Cerebellar cortex (tissue), 1 donor: ENCODE measurements around the gene CD300H.
"Not testable (repeated sequence)": the region's sequence is repeated elsewhere in the genome, so short reads cannot be mapped to it uniquely, and the experiment has no call there.

ENCODE experiments used
- DNase-seq: peaks from one replicate; pipeline ENCODE4 v3.0.0-alpha.2; 2015; ENCODE audit warnings: low spot score

CD300H gene

DNA sequence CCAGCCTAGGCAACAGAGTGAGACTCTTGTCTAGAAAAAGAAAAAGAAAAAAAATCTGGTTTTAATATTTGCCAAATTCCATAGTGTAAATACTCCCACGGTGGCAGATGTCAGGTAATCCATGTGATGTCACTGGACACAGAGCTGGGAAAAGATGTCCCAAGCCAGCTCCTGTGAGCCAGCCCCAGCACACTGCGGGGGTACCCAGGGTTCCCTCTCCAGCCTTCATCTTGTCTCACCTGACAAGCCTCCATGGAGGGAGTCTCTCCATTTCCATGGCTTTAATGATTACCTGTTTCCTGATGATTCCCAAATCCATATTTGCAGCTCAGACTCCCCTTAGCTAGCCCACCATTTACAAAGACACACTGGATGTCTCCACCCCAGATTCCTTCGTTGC, 40.6 kb downstream of the CD300H start:
- DNase-seq = no peak

DNA sequence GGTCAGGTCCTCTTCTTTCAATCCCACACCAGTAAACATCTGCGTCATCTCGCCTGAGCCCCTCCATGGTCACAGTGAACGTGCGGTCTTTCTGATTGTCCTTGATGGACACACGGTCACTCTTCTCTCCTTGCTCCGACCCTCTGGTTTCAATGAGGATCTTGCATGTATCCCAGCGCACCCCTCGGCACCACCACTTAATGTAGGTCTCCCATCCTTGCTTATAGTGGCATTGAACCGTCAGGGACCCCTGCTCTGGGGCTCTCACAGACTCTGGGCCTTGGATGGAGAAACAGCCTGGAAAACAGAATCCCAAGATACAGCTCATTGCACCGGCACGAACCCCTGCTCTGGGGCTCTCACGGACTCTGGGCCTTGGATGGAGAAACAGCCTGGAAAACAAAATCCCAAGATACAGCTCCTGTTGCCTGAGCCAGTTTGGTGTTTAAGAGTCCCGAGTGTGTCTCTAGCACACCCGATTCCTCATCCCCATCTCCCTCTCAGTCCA, 41.5 kb downstream of the CD300H start:
- no peak for DNase-seq

DNA sequence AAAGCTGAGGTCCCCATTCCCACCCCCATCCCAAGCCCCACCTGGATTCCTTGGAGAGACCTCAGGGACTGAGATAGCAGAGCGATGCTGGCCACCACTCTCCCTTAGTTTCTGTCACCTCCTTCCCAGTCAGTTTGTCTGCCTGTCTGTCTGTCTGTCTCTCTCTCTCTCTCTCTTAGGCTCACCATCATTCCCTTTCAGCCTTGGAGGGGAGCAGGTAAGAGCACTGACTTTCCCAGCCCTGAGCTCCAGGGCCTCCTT, 41.9 kb downstream of the CD300H start:
- no peak for DNase-seq

DNA sequence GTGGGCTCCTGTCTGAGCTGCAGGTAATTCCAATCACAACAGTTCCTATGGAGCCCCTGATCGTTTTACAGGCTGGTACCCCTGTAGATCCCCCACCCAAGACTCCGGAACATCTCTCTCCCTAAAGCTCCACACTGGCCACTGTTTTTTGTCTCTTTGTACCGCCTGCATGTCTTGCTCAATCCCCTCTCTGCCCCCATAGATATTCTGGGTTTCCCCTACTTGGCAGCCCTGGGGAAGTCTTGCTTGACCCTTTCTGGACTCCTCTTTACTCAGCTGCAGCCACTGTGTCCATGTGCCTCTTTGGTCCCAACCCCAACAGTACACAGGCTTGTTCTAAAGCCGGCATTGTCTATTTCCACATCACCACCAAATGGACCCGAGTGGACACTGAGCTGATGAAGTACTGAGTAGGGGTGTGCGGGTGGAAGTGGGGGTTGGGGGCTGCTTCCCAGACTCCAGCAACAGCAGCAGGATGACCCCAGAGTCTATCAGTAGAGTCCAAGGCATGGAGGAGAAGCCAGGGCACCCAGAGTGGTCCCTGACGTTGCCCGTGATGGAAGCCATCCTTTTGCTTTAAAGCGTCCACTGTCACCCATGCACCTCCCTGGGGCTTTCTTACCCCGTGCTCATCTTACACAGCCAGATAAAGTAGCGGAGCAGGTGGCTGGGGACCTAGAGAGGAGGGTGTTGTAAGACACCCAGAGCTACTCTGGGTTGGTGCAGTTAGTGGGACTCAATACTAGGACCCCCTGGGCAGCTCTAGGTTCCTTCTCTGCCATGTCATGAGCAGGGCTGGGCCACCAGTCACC, 42.5 kb downstream of the CD300H start:
- no peak for DNase-seq

DNA sequence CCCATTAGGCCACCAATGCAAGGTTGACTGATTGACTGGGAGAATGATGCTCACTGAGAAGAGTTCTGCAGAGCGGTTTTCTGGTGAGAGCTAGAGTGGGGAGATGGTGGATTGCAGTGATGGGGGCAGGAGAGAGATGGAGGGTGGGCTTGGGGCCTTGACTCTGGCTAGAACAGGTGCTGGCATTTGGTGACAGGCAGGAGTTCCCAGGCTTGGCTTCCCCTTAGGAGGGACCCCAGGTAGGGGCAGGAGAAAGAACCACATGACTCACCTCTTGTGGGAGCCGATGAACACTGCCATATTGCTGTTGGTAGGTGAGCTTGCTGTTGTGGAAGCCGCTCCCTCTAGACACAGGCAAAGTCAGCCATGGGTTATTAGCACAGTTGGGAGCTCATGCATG, 44.0 kb downstream of the CD300H start:
- DNase-seq = no peak

DNA sequence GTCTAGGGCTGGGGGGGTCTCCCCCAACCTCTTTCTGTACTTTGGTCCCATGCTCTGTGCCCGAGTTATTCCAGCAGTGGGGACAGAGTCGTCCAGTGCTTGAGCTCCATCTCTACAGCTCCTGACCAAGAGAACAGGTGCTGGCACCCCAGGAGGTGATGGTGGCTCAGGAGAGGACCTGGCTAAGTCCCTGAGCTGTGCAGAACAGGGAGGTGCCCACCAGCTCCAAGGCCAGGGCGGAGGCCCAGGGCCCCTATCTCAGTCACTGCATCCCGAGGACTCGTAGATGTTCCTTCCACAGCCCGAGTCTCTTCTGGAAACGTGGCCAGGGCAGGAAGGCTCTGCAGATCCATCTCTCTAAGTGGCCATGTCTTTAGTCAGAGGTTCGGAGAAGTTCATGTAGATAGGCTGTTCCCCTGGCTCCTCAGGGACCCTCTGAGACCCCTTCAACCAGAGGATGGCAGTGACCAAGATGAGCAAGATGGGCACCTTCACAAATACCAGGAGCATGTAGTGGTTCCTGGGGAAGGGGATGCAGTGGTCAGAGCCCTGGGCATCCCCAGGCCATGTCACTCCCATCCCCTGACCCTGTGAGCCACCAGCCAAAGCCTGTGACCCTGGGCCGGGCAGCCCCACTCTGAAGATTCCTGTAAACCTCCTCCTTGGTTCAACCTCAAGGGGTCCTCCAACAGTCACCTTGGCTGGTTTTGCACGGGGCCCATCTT, 44.8 kb downstream of the CD300H start:
- no peak for DNase-seq

DNA sequence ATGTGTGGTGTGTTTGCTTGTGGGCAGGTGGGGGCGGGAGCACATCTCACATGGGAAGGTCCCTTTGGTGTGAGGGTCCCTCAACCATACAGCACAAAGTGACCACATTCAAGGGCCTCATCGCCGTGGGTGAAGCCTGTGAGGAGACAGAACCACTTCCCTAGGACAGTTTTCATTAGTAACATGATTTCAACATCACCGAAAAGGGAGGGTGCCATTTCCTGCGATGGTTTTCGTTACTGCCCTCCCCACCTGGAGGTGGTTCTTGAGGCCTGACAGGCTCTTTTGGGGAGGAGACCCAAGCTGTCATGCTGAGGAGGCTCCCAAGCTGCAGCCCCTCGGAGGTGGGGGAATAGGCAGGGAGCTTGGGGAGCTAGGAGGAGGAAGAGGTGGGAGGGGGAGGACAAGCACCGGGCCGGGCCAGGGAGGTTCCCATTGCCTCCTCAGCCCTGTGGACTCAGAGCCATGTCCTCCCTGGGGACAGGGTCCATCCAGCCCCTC, 45.6 kb downstream of the CD300H start:
- no peak for DNase-seq

DNA sequence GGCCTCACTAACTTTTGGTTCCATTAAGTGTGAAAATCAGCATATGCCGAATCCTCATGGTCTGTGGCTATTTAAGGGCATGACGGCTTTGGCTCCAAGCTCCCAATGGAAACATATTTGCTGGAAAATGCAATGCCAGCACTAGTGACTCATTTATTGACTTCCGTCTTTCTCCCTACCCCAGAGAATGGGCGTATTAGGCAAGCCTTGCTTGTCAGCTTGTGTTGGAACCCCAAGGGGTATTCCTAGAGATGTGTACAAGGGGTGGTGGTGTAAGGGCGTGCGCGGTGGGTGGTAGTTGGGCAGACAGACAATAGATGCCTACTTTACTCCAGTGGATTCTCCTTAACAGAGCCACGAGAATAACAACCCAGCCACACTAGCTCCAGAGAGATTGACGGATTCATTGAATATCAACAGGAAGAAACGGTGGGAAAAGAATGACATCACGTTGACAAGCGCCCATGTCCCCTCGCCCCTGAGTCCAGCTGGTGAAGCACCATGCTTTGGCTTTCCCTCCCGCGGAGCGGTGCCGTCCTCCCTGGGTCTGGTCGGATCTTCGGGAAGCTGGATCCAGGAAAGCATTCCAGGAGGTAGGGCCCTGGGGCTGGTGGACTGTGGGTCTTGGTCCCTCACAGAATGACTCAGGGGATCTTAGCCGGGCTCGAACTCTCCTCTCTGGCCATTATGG, 46.4 kb downstream of the CD300H start:
- DNase-seq = no peak

DNA sequence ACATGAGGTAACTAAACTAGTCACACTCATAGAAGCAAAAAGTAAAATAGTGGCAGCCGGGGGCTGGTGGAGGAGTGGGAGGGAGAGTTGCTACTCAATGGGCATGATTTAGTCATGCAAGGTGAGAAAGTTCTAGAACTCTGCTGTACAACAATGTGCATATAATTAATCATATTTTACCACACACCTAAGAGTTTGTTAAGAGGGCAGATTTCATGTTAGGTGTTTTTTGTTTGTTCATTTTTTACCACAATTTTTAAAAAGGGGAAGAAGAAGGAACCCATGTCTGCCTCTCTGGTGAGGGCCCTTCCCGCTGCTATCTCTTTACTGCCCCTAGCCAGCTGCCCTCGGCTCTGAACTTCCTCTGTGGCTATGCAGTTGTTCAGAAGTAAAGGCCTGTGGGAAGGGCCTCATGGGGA, 47.3 kb downstream of the CD300H start:
- no peak for DNase-seq

DNA sequence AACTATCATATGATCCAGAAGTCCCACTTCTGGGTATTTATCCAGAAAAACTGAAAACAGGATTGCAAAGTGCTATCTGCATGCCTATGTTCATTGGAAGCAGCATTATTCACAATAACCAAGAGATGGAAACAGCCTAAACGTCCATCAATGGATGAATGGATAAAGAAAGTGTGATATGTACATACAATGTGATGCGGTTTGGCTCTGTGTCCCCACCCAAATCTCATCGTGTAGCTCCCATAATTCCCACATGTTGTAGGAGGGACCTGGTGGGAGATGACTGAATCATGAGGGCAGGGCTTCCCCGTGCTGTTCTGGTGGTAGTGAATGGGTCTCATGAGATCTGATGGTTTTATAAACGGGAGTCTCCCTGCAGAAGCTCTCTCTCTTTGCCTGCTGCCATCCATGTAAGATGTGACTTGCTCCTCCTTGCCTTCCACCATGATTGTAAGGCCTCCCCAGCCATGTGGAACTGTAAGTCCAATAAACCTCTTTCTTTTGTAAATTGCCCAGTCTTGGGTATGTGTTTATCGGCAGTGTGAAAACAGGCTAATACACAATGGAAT, 48.8 kb downstream of the CD300H start:
- not testable (repeated sequence) for DNase-seq

DNA sequence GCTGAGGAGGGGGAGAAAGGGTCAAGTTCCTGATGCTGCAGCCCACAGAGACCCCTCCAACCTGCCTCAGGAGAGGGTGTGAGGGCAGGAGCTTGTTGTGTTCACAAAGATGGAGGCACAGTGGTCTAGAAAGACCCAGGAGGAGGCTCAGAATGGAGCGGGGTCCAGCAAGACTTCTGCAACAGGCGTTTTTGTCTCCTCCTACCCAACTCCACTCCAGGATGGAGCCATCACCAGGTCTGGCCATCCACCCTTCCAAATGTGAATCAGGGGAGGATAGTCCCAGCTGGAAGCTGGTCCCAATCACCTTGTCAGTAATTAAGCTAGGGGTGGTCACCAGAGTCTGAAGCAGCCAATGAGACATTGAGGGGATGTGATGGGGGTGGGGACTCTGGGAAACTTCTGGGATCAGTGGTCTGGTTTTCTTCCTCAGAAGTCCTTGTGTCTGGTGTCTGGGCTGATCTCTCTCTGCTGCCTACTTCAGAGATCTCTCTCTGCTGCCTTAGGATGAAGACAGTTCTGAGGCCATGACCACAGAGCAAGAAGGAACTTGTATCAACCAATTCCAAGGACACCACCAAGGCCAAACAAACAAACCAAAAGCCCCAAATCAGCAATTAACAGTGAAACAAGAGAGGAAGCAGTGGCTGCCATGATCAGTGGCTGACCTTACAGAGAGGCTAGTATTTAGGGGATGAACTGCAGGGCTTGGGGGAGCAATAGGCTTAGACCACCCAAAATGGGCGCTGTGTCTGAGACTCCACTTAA, 50.6 kb downstream of the CD300H start:
- DNase-seq = no peak

DNA sequence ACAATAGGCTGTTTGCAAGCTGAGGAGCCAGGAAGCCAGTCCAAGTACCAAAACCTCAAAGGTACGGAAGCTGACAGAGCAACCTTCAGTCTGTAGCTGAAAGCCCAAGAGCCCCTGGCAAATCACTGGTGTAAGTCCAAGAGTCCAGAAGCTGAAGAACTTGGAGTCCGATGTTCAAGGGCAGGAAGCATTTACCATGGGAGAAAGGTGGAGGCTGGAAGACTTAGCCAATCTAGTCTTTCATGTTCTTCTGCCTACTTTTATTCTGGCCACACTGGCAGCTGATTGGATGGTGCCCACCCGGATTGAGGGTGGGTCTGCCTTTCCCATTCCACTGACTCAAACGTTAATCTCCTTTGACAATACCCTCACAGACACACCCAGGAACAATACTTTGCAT, 51.4 kb downstream of the CD300H start:
- no peak for DNase-seq

DNA sequence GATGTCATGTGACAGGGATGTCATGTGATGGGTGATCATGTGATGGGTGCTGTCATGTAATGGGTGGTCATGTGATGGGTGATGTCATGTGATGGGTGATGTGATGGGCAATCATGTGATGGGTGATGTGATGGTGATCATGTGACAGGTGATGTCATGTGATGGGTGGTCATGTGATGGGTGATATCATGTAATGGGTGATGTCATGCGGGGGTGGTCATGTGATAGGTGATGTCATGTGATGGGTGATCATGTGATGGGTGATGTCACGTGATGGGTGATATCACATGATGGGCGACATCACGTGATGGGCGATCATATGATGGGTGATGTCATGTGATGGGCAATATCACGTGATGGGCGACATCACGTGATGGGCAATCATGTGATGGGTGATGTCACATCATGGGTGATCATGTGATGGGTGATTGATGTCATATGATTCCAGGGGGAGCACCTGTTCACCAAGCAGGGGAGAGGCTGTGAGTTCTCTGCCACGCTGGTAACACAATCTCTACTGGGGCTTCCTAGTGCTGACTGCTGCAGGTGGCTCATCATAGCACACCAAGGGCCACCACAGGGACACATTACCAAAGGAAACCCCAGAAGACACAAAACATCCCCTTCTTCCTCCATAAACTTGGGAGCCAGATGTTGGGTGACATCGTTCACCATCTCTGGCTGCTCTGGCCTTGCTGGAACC, 52.5 kb downstream of the CD300H start:
- DNase-seq = peak; percentile 20

DNA sequence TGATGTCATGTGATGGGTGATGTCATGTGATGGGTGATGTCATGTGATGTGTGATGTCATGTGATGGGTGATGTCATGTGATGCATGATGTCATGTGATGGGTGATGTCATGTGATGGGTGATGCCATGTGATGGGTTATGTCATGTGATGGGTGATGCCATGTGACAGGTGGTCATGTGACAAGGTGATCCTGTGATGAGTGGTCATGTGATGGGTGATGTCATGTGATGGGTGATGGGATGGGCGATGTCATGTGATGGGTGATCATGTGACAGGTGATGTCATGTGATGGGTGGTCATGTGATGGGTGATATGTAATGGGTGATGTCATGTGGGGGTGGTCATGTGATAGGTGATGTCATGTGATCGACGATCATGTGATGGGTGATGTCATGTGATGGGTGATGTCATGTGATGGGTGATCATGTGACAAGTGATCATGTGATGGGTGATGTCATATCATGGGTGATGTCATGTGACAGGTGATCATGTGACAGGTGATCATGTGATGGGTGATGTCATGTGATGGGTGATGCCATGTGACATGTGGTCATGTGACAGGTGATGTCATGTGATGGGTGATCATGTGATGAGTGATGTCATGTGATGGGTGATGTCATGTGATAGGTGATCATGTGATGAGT, 53.2 kb downstream of the CD300H start:
- peak; percentile 25 for DNase-seq

DNA sequence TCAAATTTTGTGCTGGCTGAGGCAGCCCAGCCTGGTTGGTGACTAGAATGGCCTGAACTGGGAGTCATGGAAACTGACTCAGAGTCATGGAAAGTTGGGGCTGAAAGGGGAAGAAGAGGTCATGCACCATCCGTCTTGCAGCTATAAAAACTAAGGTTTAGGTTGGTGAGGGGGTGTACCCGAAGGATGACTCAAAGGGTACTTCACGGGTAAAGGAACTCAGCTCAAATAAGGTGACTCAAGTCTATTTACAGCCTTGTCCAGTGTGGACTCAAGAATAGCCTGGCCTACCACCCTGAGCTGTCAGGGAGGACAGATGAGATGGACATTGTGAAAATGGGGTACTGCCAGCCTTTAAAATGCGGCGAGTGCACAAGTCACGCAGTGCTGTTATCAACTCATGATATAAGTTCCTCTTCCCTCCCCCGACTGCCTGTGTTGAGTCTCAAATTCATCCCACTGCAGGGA, 54.7 kb downstream of the CD300H start:
- no peak for DNase-seq

DNA sequence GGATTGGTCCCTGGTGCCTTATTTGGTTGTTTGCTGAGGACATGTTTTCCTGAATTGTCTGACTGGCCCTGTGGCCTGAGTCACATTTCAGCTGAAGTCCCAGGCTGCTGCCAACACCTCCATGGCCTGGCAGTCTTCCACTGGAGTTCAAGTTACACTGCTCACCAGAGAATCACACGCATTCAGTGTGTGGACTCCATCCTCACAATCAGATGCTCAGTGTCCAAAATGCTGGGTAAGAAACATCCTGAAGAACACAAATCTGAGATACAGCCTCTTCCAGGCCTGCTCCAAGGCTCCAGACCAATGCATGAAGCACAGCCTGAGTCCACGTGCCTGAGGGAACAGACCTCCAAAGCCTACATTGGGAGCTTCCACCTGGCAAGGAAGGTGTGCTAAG, 55.3 kb downstream of the CD300H start:
- no peak for DNase-seq
